ENCODE results near the gene IGFBP7.

IGFBP7 gene

GRCh38 chr4:57117491-57117890, 7.3 kb upstream of the IGFBP7 start:
- H3K4me3 ChIP-seq (ENCODE audit: low read depth, low read length), result no peak overlapping the region
- no peak for TF ChIP-seq CTCF (IDR thresholded peaks at IDR 0.05; ENCODE audit: low read depth, low read length)

GRCh38 chr4:57116245-57116644, 6.1 kb upstream of the IGFBP7 start:
- TF ChIP-seq CTCF (IDR thresholded peaks at IDR 0.05; ENCODE audit: low read depth, low read length), result no peak
- no peak overlapping the region for H3K4me3 ChIP-seq (ENCODE audit: low read depth, low read length)

GRCh38 chr4:57114973-57115372, 4.8 kb upstream of the IGFBP7 start:
- H3K4me3 ChIP-seq (ENCODE audit: low read depth, low read length), result no peak overlapping the region
- TF ChIP-seq CTCF (IDR thresholded peaks at IDR 0.05; ENCODE audit: low read depth, low read length), result no peak

- TF ChIP-seq CTCF (IDR thresholded peaks at IDR 0.05; ENCODE audit: low read depth, low read length), result no peak
- H3K4me3 ChIP-seq (ENCODE audit: low read depth, low read length), result no peak overlapping the region
These were observed 3.7 kb upstream of the IGFBP7 start for GRCh38 chr4:57113870-57114269.

- peak overlapping the region; percentile 89 for H3K4me3 ChIP-seq (ENCODE audit: low read depth, low read length)
- no peak for TF ChIP-seq CTCF (IDR thresholded peaks at IDR 0.05; ENCODE audit: low read depth, low read length)
These were observed 691 bp upstream of the IGFBP7 start for GRCh38 chr4:57110640-57111511.

- TF ChIP-seq CTCF (IDR thresholded peaks at IDR 0.05; ENCODE audit: low read depth, low read length), result no peak
- peak overlapping the region; percentile 89 for H3K4me3 ChIP-seq (ENCODE audit: low read depth, low read length)
These were observed 756 bp downstream of the IGFBP7 start for GRCh38 chr4:57109411-57109846.

- no peak for TF ChIP-seq CTCF (IDR thresholded peaks at IDR 0.05; ENCODE audit: low read depth, low read length)
These were observed 4.0 kb downstream of the IGFBP7 start for GRCh38 chr4:57106181-57106580.

More at GRCh38 chr4:57106181-57106580, 4.0 kb downstream of the IGFBP7 start:
- no peak overlapping the region for H3K4me3 ChIP-seq (ENCODE audit: low read depth, low read length)

Measured in WI38 (cell line).